Osteocyte (in vitro differentiated cells): Measurements from ENCODE around the gene FFAR3. TPM values are rescaled to one million over a fixed set of nuclear protein-coding genes. Genes with fewer than 3 reads are reported as not detected.

Experiments
- DNase-seq: peaks from one replicate; pipeline ENCODE4 v3.0.0; 2021; ENCODE audit warnings: mixed read lengths; ENCODE audit not compliant: unreplicated experiment; ENCODE audit errors: extremely low spot score
- H3K27ac Mint-ChIP-seq: one replicate; pipeline ENCODE4 v1.8.0; 2021; ENCODE audit warnings: mild to moderate bottlenecking, mixed read lengths; ENCODE audit not compliant: unreplicated experiment
- H3K27me3 Mint-ChIP-seq: one replicate; pipeline ENCODE4 v1.8.0; 2021; ENCODE audit warnings: mixed read lengths; ENCODE audit not compliant: unreplicated experiment
- H3K36me3 Mint-ChIP-seq: one replicate; pipeline ENCODE4 v1.8.0; 2021; ENCODE audit warnings: mixed read lengths; ENCODE audit not compliant: unreplicated experiment
- H3K4me1 Mint-ChIP-seq: one replicate; pipeline ENCODE4 v1.8.0; 2021; ENCODE audit warnings: mixed read lengths; ENCODE audit not compliant: unreplicated experiment
- H3K4me3 Mint-ChIP-seq: one replicate; pipeline ENCODE4 v1.8.0; 2021; ENCODE audit warnings: mild to moderate bottlenecking, moderate library complexity, mixed read lengths; ENCODE audit not compliant: unreplicated experiment
- H3K9me3 Mint-ChIP-seq: one replicate; pipeline ENCODE4 v1.8.0; 2021; ENCODE audit warnings: mixed read lengths; ENCODE audit not compliant: unreplicated experiment
- total RNA-seq: library from RNA; stranded (reverse); gene quantifications from 2 replicates; pipeline ENCODE4 v1.2.1, GENCODE V29; 2021
- TF ChIP-seq, protein P1 (sequence below): fragments of 200-600 bp; sonication (generic); IDR thresholded peaks from 2 replicates; pipeline ENCODE4 v1.5.0; 2021; ENCODE audit warnings: antibody characterized with exemption, mild to moderate bottlenecking, moderate library complexity

Gene FFAR3
- total RNA-seq, 1 donor from 2014 or later = not detected

DNA sequence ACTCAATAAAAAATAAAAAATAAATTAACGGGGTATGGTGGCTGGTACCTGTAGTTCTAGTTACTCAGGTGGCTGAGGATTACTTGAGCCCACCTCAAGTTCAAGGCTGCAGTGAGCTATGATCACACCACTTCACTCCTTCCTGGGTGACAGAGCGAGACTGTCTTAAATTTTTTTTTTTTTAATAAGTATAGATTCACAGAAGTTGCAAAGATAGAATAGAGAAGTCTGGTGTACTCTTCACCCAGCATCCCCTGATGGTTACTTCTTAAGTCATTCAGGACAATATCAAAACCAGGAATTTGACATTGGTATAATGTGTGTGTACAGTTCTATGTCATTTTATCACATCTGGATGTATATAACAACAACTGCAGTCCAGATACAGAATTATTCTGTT lies 37.0 kb upstream of the FFAR3 start:
- H3K27ac Mint-ChIP-seq = no peak overlapping the region
- no peaks in the 10 kb centered on the region for H3K9me3 Mint-ChIP-seq
- H3K4me3 Mint-ChIP-seq = no peak overlapping the region
- H3K36me3 Mint-ChIP-seq = no peaks in the 10 kb centered on the region
- H3K4me1 Mint-ChIP-seq = peaks cover 8% of the 10 kb centered on the region
- DNase-seq = no peak
- H3K27me3 Mint-ChIP-seq = peaks cover 13% of the 10 kb centered on the region
- TF ChIP-seq, protein P1, sequence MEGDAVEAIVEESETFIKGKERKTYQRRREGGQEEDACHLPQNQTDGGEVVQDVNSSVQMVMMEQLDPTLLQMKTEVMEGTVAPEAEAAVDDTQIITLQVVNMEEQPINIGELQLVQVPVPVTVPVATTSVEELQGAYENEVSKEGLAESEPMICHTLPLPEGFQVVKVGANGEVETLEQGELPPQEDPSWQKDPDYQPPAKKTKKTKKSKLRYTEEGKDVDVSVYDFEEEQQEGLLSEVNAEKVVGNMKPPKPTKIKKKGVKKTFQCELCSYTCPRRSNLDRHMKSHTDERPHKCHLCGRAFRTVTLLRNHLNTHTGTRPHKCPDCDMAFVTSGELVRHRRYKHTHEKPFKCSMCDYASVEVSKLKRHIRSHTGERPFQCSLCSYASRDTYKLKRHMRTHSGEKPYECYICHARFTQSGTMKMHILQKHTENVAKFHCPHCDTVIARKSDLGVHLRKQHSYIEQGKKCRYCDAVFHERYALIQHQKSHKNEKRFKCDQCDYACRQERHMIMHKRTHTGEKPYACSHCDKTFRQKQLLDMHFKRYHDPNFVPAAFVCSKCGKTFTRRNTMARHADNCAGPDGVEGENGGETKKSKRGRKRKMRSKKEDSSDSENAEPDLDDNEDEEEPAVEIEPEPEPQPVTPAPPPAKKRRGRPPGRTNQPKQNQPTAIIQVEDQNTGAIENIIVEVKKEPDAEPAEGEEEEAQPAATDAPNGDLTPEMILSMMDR = no peak

GRCh38 chr19:35322014-35322413 lies 36.2 kb upstream of the FFAR3 start:
- H3K4me3 Mint-ChIP-seq = no peak overlapping the region
- no peak for DNase-seq
- H3K9me3 Mint-ChIP-seq = no peaks in the 10 kb centered on the region
- TF ChIP-seq, protein P1 = no peak
- no peaks in the 10 kb centered on the region for H3K36me3 Mint-ChIP-seq
- H3K27me3 Mint-ChIP-seq = peaks cover 15% of the 10 kb centered on the region
- H3K27ac Mint-ChIP-seq = no peak overlapping the region
- H3K4me1 Mint-ChIP-seq = peaks cover 8% of the 10 kb centered on the region

- Mint-ChIP-seq H3K36me3 (no peaks in the 10 kb centered on the region), H3K4me1 (no peaks in the 10 kb centered on the region), H3K4me3 (no peak overlapping the region), H3K27ac (no peak overlapping the region), H3K9me3 (no peaks in the 10 kb centered on the region), H3K27me3 (peaks cover 26% of the 10 kb centered on the region)
- TF ChIP-seq, protein P1 = peak; percentile 21
- DNase-seq = no peak
These were observed 30.6 kb upstream of the FFAR3 start for GRCh38 chr19:35327642-35328041.

GRCh38 chr19:35328851-35329285 lies 29.4 kb upstream of the FFAR3 start, which contains the start of gene CD22:
Gene CD22, plus strand, starts transcription at chr19:35329187. Its CDS starts 2,854 bp downstream, at chr19:35332041.
- H3K36me3 Mint-ChIP-seq = no peaks in the 10 kb centered on the region
- DNase-seq = no peak
- no peaks in the 10 kb centered on the region for H3K4me1 Mint-ChIP-seq
- H3K27ac Mint-ChIP-seq = no peak within 1 kb of the TSS
- H3K9me3 Mint-ChIP-seq = no peaks in the 10 kb centered on the region
- TF ChIP-seq, protein P1 = no peak
- no peak within 1 kb of the TSS for H3K4me3 Mint-ChIP-seq
- peaks cover 28% of the 10 kb centered on the region for H3K27me3 Mint-ChIP-seq

DNA sequence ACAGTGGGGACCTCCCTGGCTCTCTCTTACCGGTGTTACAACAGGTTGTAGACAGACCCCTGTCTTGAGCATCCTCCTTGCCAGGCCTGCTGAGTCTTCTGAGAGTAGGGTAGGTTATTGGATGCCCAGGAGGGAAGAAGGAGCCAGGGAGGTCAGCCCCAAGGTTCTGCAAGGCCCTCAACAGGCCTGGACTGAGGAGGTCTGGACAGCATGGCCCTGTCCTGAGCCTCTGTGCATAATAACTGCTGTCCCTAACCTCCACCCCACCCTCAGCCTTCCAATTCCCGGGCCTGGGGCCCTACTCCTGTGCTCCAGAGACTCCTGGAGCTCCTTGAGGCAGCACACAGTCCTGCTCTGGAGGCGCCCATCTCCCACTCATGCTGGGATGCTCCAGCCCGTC lies 28.9 kb upstream of the FFAR3 start:
- H3K36me3 Mint-ChIP-seq = no peaks in the 10 kb centered on the region

More for the DNA sequence above, 28.9 kb upstream of the FFAR3 start:
- Mint-ChIP-seq H3K4me1 (no peaks in the 10 kb centered on the region), H3K27me3 (peaks cover 31% of the 10 kb centered on the region), H3K27ac (no peak overlapping the region), H3K9me3 (no peaks in the 10 kb centered on the region), H3K4me3 (no peak overlapping the region)
- TF ChIP-seq, protein P1 = no peak
- DNase-seq = no peak
